K562 treated with DMSO at 1 percent for 24 hours (cell line): ENCODE measurements around the gene GYG2. TPM values are rescaled to one million over a fixed set of nuclear protein-coding genes. Genes with fewer than 3 reads are reported as not detected.

ENCODE experiments used
- total RNA-seq: library from RNA; unstranded; fragments of 300-600 nt; gene quantifications from 2 replicates; pipeline ENCODE4 v1.2.3, GENCODE V29; 2022; ENCODE audit warnings: low read depth; ENCODE audit not compliant: insufficient read depth

GYG2 gene
- total RNA-seq: 8.8 and 10.8 TPM in 2 replicates

GRCh38 chrX:2828344-2828958, at the start of gene GYG2:
GYG2 (plus strand) TSS chrX:2828930; CDS start chrX:2830189, 1,259 bp downstream.

DNA sequence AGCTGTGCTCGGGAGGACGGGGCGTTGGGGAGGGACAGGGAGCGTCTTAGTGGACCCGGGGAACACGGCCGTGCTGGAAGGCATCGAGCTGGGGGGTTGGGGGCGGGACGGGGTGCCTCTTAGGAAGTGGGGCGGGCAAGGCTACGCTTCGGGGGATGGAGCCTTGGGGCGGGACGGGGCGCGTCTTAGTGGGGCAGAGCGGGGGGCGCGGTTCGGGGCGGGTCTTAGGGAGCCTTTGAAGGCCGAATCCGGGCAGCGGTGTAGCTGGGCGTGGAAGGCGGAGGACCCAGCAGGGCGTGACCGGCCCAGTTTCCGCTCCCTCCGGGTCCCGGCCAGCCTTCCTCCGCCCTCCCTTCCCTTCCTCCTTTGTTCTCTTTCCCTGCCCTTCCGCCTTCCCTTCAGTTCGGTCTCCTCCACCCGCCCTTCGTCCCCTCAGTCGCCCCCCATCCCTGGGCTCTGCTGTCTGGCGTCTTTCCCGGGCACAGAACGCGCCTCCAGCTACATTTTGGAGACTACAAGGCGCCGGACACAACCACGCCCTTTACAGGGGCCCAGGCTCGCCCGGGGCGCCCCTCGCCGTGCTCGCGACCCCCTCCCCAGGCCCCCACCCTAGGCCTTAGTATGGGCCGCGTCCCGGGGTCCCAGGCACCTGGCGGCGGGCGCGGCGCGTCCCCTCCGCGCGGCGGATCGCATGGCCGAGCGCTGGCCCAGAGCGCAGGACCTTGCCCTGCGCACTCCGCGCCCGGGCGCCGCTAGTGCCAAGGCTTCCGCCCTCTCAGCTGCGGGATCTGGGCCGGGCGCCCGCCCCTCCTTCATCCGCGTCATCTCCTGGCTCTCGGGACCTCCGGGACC, 100.1 kb downstream of the GYG2 start, which contains the start of gene ARSD:
ARSD (minus strand) TSS at position 757 of the 852 bp plus-strand sequence; CDS start at position 693, 64 bp downstream.

Other genes starting within 250 kb of the GYG2 start
- gene CD99, start 137.6 kb upstream of the GYG2 start, total RNA-seq: 67.2 and 76.8 TPM in 2 replicates
- 0.22 TPM in 1 of 2 replicates, not detected in the other for gene XG, start 76.9 kb upstream of the GYG2 start, total RNA-seq
- gene ARSD, start 100.4 kb downstream of the GYG2 start, total RNA-seq: 0.74 and 0.88 TPM in 2 replicates
- not detected in 2 replicates for gene ARSH, start 177.6 kb downstream of the GYG2 start, total RNA-seq
- not detected in 2 replicates for gene ARSF, start 212.5 kb downstream of the GYG2 start, total RNA-seq